ENCODE results near the gene GPR132.
"Not testable (repeated sequence)": the region's sequence is repeated elsewhere in the genome, so short reads cannot be mapped to it uniquely, and the experiment has no call there.

GPR132 gene

DNA sequence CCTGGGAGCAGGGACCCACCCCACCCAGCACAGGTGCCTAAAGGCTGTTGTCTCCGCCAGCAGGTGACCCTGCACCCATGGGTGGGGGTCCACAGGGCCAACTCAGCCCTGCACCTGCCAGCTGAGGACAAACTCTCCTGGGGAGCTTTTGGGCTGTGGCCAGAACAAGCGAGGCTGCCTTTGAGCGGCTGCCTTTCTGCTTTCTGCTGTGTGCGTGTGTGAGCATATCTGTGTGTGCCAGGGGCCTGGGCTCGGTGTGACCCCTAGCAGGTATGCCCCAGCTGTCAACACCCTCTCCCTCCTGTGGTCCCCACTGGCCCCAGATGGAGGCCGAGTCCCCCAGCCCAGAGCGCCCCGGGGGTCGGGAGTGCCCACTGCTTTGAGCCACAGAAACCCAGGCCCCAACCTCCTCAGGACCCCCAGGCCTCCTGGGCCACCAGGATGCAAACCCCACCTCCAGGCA is 25.9 kb upstream of the GPR132 start:
- DNase-seq (ENCODE audit: low spot score), result no peak

DNA sequence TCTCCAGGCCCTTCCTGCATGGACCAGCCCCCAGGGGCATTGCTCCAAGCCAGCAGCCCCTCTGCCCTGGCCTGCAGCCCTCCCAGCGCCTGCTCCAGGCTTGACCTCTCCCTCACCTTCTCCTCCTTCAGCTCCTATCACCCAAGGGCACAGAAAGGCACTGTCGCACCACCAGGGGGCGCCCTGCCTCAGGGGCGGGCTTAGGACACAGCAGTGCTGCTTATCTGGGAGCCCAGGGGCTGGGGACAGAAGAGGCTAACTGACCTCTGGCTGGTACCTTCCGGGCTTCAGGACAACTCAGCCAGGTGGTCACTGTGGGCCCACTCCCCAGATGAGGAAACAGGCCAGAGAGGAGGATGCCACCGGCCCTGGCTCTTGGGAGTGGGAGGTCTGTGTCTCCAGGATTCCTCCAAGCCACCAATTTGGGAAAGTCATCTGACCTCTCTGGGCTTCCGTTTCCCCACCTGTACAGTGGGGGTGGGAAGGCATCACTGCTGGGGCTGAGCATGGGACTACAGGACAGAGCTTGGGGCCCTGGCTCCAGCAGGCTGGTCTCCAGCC is 25.3 kb upstream of the GPR132 start:
- peak; percentile 84 for DNase-seq (ENCODE audit: low spot score)

DNA sequence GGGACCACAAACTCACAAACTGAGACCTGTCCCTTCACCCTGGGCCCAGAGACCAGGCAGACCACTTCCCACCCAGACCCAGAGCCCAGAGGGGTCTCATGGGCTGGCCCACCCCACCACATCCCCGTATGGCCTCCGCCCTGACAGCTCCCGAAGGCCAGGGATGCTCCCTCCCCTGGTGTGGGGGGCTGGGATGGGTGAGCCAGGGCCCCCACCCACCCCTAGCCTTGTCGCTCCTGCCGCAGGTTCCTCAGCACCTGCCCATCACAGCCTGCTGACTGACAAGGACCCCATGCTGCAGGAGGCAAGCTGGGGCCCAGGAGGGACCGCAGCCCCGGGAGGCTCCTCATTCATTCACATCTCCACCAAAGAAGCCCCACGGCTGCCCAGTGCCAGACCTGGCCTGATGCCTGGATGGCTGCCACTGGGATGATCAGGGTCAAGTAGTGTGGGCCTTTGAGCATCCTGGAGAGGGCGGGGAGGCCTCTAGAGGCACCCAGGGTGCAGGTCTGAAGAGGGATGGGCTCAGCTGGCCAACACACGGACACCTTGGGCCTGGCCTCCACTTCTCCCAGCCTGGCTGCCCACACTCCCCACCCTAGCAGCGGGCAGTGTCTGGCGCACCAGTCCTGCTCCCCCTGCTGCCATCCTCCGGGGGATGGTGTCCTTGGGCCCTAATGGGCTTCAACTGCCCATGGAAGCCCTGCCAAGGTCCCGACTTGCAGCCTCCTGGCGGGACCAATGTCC is 24.7 kb upstream of the GPR132 start:
- DNase-seq (ENCODE audit: low spot score), result no peak

DNA sequence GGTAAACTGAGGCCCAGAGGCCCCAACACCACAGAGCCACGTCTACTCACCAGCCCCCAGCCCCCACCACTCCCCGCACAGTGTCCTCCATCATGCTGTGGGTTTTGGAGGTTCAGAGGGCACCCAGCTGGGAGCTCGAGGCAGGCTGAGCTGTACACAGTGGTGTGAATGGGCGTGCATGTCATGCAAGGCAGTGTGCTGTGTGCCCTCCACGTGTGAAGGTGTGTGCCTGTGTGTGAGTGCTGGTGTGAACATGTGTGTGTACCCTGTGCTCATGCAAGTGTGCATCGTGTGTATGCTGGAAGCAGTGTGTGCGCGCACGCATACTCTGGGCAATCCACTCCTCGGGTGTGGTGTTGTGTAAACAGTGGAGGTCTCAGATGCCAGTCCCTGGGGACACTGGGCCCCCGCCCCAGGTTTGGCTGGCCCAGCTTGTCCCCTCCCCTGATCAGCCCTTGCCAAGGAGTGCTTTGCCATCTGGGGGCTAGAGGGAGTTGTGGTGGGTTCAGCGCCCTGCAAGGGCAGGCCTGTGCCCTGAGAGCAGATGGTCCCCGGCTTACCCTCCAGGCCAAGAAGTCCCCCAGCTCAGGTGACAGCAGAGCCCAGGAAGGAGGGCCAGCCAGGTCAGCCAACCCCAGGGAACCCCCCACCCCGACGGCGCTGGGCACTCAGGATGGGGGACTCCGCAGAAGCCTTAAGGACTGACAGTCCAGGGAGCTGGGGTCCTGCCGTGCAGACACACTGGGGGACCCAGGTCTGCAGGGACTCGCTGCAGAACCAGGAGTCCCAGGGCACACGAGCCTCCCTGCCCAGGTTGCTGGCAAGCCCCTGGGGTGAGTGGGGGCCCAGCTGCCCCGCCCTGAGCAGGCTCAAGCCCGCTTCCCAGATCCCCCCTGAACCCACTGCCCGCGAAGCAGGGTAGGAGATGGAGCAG is 23.8 kb upstream of the GPR132 start:
- DNase-seq (ENCODE audit: low spot score), result no peak

DNA sequence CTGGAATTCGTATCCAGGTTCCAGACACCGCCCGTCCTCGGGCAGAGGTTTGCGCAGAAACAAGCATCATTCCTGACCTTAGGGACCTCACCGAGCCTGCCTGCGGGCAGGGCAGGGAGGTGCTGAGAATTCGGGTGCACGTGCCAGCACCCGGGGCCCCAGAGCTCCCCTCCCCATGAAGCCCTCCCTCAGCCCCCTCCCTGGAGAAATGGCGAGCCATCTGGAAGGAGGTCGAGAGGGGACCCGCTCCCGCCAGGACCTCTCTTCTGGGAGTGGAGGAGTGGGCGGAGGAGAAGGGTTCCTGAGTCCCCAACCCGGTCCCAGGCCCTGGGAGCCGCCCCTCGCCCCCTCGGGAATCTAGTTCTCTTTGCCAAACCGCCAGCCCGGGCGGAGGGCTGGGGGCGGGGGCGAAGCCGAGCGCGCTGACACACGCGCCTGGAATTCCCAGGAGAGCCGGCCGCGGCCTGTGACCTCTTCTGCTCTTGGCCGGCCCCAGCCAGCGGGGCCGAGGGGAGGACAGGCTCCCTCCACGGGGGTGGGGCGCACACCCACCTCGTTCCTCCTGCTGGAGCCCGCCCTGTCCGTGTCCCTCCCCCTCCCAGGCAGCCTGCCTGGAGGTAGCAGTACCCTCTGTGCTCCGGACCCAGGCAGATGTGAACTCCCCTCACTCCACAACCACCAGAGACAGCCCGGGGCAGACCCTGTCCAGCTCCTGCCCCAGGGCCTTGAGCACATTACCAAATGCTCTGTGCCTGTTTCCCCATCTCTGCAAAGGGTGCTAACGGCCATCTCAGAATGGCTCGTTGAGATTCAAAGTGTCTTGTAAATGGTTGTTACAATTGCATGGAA is 23.0 kb upstream of the GPR132 start:
- no peak for DNase-seq (ENCODE audit: low spot score)

DNA sequence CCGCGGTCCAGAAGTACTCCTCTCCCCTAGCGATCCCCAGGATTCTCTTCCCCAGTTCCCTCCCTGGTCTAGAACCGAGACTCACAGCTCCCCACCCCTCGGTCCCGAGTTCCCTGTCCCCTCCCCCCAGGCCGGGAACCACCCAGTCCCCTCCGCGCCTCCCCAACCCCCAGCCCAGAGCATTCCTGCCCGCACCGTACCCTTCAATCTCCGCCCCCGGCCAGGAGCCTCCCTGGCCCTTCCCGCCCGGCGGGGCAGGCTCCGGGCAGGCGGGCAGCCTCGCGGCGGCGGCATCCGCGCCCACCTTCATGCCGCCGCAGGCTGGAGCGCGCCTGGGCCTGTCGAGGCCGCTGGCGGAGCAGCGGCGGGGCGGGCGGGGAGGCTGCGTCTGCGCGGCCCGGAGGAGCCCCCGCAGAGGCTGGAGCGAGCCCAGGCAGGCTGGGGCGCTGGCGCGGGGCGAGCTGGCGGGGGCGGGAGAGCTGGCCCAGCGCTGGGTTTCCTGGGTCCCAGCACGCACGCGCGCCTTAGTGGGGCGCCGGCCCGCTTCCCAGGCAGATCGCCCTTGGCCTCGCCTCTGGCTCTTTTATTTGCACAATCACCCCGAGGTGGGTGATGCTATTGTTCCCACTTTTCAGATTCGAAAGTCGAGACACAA is 22.2 kb upstream of the GPR132 start:
- DNase-seq (ENCODE audit: low spot score), result no peak

DNA sequence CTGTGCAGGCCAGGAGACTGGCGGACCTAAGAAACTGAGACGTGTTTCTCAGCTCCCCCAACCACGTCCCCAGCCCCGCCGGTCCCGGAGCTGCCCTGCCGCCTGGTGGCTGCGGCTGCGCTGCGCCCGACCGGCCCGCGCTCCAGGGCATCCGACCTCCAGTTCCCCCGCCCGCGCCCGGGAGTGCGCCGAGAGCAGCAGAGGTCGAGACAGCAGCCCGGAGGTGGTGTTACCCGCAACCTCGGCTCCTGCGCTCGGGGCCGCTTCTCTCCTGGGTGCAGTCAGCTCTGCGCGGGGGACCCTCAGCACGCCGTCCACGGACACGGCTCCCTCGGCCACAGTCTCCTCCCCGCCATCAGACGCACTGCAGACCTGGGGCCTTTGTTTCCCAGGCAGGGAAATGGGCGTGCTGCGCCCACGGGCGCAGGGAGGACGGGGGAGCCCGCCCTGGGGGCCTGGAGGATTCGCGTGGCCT is 21.6 kb upstream of the GPR132 start:
- DNase-seq (ENCODE audit: low spot score), result peak; percentile 85

DNA sequence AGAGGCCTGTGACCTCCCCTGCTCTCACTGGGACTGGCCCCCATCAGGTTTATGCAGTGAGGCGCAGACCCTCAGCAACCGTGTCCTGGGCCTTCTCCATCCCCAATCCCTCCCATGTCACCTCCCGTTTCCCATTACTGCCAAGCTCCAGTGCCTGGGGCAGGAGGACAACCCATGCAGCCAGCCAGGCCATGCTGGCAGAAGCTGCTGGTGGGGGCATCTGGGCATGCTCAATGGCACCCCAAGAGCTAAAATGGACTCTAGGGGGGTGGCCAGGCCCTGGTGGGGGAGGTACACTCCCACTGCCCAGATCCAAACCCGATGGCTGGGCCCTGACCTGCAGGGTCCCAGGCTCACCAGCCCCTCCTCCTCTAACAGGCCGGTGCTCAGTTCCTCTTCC is 20.5 kb upstream of the GPR132 start:
- no peak for DNase-seq (ENCODE audit: low spot score)

DNA sequence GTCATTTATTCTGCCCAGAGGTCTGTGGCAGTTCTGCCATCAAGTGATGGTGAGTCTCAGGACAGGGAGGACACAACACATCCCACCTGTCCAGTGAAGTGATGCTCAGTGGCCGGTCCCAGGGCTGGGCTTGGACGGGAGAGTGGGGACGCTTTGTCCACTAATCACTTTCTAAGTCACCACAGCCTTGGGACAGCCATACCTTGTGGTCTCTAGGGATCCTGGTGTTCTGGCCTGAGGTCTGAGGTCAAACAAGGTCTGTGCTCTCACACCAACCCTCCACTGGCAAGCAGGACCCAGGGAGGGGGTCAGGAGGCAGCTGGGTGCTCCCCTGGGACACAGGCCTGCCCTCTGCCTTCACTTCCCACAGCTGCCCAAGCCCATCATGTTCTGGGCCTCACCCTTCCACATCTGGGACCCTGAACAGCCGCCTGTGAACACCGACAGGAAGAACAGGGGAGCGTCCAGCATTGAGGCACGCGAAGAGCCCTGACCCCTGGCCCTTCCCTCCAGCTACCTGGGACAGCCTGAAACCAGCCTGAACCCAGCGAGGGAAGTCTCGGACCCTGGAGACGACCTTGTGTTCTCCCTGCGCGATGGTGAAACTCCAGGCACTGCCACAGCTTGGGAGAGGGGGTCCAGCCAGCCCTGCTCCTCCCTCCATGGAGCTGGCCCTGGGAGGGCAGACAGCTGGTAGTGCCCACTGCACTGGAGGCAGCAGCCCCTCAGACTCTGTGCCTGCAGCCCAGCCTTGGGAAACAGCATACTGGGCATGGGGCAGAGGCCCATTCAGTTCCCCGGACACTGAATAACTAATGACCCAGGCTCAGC is 19.7 kb upstream of the GPR132 start:
- no peak for DNase-seq (ENCODE audit: low spot score)

DNA sequence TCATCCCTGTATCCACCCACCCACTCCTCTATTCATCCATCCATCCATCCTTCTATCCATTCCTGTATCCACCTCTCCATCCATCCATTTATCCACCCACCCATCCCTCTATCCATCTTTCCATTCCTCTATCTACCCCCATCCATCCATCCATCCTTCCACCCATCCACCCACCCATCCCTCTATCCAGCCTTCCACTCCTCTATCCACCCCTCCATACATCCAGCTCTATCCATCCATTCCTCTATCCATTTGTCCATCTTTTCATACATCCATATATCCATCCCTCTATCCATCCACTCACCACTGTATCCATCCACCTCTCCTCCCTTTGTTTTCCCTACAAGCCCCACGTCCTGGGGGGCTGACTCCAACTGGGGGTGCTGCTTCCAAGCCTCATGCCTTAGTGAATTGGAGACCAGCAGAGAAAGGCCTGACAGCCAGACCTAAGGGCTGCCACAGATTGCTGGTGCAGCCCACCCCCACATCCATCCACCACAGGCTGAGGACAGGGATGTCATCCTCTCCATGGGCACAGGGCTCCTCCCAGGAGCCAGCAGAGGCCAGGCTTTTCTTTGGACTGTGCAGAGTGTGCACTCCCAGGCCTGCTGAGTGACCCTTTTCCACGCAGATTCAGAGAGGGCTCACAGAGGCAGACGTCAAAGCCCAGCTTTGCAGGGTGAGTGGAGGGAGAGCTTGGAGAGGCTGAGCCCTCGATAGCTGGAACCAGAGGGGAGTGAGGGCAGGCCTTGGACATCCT is 18.9 kb upstream of the GPR132 start:
- no peak for DNase-seq (ENCODE audit: low spot score)

DNA sequence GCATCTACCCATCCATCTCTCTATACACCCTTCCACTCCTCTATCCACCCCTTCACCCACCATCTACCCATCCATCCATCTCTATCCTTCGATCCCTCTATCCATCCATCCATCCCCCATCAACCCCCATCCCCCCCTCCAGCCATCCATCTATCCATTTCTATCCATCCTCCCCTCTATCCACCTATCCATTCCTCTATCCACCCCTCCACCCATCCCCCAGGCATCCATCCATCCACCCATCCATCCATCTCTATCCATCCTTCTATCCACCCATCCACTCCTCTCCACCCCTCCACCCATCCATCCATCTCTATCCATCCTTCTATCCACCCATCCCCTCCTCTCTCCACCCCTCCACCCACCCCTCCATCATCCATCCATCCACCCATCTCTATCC is 17.5 kb upstream of the GPR132 start:
- DNase-seq (ENCODE audit: low spot score), result no peak

DNA sequence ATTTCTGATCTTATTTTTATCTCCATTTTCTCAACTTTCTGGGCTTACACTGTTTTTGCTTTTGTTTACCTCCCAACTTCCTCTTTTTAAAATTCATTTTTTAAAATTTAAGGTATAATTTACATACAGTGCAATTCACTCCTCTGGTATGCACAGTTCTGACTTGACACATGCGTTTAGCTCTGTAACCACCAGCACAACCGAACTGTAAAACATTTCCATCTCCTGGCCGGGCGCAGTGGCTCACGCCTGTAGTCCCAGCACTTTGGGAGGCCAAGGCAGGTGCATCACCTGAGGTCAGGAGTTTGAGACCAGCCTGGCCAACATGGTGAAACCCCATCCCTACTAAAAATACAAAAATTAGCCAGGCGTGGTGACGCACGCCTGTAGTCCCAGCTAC is 16.2 kb upstream of the GPR132 start:
- DNase-seq (ENCODE audit: low spot score), result not testable (repeated sequence)

DNA sequence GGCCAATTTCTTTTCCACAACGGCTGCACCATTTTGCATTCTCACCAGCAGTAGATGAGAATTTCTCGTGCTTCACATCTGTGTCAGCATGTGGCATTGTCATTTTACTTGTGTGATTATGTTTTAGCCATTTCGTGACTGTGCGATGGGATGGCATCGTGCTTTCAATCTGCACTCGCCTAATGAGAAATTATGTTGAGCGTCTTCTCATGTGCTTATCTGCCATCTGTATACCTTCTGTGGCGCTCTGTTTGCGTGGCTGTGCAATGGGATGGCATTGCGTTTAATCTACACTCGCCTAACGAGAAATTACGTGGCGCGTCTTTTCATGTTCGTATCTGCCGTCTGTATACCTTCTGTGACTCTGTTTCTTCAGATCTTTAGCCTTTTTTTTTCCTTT is 14.9 kb upstream of the GPR132 start:
- no peak for DNase-seq (ENCODE audit: low spot score)

DNA sequence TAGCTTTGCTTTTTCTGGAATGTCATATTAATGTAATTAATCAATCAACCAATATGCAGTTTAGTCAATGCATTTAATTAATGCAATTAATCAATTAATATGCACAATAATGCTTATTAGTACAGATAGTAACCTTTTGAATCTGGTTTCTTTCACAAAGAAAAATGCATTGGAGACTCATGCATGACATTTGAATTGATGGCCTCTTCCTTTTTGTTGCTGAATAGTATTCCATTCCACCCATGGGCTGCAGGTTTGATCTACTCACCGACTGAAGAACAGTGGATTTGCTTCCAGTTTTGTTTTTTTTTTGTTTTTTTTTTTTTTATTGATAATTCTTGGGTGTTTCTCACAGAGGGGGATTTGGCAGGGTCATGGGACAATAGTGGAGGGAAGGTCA is 13.1 kb upstream of the GPR132 start:
- DNase-seq (ENCODE audit: low spot score), result no peak

DNA sequence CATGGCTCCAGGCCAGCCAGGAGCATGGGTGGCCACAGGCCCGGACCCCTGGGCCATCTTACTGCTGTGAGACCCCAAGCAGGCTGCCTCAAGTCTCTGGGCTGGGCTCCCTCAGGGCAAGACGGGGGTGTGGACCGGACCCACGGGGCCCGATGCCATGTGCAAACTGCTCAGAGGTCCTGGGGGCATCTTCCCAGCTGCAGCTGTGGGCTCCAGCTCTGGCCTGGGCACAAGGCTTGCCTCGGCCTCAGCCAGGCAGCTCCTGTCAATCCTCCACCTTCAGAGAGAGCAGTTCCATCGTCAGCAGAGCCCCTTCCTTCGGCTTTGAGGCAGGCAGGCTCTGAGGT is 12.4 kb upstream of the GPR132 start:
- no peak for DNase-seq (ENCODE audit: low spot score)

DNA sequence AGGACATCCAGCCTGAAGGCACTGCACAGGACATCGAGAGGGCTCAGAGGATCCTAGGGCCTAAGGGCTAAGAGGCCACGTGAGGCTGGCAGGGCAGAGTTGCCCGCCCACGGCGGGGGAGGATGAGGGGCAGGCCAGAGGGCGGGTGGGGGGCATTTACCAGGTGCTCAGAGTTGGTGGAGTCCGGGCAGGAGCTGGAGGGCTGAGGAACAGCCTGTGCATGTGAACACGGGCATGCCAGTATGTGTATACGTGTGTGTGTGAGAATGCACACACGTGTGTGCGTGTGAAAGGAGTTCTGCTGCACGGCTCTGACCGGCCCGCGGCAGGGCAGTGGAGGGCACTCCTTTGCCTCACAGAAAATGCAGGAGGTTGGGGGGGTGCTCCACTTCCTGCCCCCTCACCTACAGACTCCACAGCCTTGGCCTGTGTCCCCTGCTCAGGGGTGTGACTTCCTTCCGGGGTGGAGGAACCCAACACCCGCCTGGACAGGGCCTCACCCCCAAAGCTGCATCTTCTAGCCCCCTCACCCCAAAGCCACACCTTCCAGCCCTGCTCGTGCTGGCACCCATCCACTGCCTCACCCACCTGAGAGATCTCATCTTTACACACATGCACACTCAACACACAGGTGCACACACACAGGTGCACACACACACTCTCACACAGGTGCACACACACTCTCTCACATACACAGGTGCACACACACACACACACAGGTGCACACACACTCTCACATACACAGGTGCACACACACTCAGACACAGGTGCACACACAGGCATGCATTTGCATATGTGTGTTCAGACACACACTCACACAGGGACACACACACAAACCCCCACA is 11.8 kb upstream of the GPR132 start:
- peak; percentile 22 for DNase-seq (ENCODE audit: low spot score)

DNA sequence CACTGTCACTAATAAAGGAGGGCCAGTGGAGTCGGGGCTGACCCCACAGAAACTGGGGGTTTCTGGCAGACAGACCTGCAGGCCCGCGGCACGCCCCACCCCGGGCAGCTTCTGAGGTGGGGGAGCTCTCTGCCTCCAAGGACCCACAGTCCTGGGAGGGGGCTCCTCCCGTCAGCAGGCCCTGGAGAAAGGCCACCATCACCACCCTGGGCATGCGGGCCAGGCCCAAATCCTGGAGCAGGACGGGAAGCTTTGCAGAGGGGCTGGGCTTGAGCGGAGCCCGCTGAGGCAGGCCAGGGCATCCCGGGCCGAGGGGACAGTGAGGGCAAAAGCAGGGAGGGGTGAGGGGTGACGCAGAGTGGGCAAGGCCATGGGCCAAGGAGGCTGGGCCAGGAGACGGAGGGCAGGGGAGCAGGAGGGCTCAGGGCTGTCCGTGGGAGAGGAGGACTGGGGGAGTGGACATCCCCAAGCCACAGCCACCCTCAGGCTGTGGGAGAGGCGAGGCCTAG is 11.1 kb upstream of the GPR132 start:
- DNase-seq (ENCODE audit: low spot score), result no peak

Data from CD4-positive, alpha-beta T cell treated with Interleukin-6 at 100 ng/mL for 8 hours (primary cell).